WI38 (cell line): ENCODE results near the gene DRC1.

Experiments
- H3K4me3 ChIP-seq: 2 replicates; pipeline ENCODE4 v1.5.1; 2011; ENCODE audit warnings: low read depth, mild to moderate bottlenecking, control low read depth, low read length
- CTCF ChIP-seq: IDR thresholded peaks from 2 replicates; pipeline ENCODE4 v1.5.1; 2012; ENCODE audit warnings: low read depth, mild to moderate bottlenecking, control low read depth, low read length

Gene DRC1

GRCh38 chr2:26421961-26422360 lies 20.2 kb downstream of the DRC1 start:
- no peak for TF ChIP-seq CTCF

GRCh38 chr2:26422947-26423629 lies 21.4 kb downstream of the DRC1 start:
- TF ChIP-seq CTCF, result no peak
- no peak overlapping the region for H3K4me3 ChIP-seq

More at GRCh38 chr2:26421961-26422360, 20.2 kb downstream of the DRC1 start:
- H3K4me3 ChIP-seq, result no peak overlapping the region

GRCh38 chr2:26423750-26424149 lies 22.0 kb downstream of the DRC1 start:
- no peak for TF ChIP-seq CTCF

GRCh38 chr2:26424221-26424620 lies 22.5 kb downstream of the DRC1 start:
- TF ChIP-seq CTCF, result no peak
- H3K4me3 ChIP-seq, result no peak overlapping the region

More at GRCh38 chr2:26423750-26424149, 22.0 kb downstream of the DRC1 start:
- no peak overlapping the region for H3K4me3 ChIP-seq

GRCh38 chr2:26428846-26429245 lies 27.1 kb downstream of the DRC1 start:
- no peak for TF ChIP-seq CTCF

GRCh38 chr2:26429779-26430578 lies 28.3 kb downstream of the DRC1 start:
- no peak for TF ChIP-seq CTCF
- H3K4me3 ChIP-seq, result no peak overlapping the region

More at GRCh38 chr2:26428846-26429245, 27.1 kb downstream of the DRC1 start:
- no peak overlapping the region for H3K4me3 ChIP-seq

- TF ChIP-seq CTCF, result no peak
- no peak overlapping the region for H3K4me3 ChIP-seq
Observed at GRCh38 chr2:26430826-26431225, 29.1 kb downstream of the DRC1 start.
